Measurements from ENCODE around the gene TADA2A. TPM values are rescaled to one million over a fixed set of nuclear protein-coding genes. Genes with fewer than 3 reads are reported as not detected.
"Not testable (repeated sequence)": the region's sequence is repeated elsewhere in the genome, so short reads cannot be mapped to it uniquely, and the experiment has no call there.

TADA2A gene
- total RNA-seq, 1 experiment from 2014 or later: 26.7 TPM

DNA sequence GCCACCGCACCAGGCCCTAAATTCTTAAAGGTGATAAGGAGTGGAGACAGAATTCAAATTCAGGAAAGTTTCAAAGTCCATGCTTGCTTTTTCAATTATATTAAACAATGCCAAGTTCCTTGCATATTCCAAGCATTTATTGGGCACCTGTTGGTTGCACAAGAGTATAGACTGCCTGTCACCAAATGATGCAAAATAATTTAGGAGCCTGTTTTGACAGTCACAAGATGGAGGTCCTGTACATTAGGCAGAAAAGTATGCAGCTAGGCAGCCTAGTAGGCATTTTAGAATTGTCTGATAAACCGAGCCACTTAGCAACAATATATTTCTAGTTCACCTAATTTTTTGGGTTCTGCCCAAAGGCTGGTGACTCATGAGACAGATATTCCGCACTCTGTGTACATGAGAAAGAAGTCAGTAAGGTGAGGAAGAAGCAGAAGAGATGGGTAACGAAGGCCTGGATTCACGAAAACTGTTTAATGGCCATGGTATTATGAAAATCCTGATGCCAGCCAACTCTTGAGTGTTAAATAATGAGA, 7.4 kb upstream of the TADA2A start:
- peak; percentile 31 for DNase-seq (ENCODE audit: low read depth)

DNA sequence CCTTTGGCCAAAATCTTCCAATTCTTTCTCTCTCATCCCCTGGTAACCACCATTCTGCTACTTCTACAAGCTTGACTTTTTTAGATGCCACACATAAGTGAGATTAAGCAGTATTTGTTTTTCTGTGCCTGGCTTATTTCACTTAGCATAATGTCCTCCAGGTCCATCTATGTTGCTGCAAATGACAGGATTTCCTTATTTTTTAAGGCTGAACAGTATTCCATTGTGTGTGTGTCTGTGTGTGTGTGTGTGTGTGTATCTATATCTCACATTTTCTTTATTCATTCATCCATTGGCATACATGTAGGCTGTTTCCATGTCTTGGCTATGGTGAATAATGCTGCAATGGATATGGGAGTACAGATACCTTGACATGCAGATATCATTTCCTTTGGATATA, 6.2 kb upstream of the TADA2A start:
- peak; percentile 17 for DNase-seq (ENCODE audit: low read depth)

DNA sequence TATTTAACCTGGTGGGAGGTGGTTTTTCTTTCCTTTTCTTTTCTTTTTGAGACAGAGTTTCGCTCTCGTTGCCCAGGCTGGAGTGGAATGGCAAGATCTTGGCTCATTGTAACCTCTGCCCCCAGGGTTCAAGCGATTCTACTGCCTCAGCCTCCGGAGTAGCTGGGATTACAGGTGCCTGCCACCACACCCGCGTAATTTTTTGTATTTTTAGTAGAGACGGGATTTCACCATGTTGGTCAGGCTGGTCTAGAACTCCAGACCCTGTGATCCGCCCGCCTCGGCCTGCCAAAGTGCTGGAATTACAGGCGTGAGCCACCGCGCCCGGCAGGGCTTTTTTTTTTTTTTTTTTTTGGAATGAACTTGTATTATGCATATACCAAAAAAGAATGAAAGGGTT, 1.2 kb upstream of the TADA2A start:
- DNase-seq (ENCODE audit: low read depth): not testable (repeated sequence)

DNA sequence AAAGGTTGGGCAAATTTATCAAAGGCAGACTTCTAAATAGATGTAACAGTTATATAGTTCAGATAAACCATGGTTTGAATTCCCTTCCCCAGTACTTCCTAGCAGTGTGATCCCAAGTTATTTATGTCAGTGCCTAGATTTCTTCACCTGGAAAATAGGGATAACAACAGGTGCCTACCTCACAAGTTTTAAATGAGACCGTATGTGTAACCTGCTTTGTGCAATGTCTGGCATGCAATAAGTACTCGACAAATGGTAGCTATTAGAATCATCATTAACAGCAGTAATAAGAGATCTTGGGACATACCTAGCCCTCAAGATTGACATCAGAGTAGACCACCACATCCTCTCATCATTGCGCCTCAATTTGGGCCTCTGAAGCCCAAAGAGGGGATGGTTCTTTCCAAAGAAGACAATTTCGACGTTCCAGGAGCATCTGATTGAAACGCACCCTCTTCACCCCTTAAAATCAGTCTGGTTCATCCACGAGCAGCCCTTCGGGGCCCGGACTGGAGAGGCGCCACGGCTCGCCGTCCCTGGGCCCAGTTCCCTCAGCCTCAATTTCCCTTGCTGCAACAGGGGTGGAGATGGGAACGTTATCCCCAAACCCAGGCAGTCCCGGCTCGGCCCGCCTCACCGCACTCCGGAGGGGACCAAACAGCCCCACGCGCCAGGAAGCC, 591 bp upstream of the TADA2A start:
- DNase-seq (ENCODE audit: low read depth): peak; percentile 11

DNA sequence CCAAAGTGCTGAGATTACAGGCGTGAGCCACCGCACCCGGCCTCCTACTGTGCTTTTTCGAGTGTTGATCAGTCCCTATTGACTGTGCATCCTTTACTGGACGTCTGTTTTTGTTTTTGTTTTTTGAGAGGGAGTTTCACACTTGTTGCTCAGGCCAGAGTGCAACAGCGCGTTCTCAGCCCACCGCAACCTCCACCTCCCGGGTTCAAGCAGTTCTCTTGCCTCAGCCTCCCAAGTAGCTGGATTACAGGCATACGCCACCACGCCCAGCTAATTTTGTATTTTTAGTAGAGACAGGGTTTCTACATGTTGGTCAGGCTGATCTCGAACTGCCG, 1.4 kb downstream of the TADA2A start:
- not testable (repeated sequence) for DNase-seq (ENCODE audit: low read depth)

DNA sequence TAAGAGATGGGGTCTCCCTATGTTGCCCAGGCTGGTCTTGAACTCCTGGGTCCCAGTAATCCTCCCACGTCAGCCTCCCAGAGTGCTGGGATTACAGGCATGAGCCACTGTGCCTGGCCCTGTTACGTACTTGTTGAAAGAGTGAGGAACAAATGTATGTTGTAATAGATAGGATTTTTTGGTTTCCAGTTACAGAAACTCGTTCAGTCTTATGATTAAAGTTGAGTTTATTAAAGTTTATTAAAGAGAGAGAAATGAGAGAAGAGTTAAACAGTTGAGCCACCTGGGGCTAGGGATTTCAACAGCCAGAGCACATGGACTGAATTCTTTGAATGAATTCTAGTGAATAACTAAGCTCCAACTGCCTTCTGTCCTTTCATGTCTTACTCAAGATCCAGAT, 3.7 kb downstream of the TADA2A start:
- DNase-seq (ENCODE audit: low read depth): no peak

DNA sequence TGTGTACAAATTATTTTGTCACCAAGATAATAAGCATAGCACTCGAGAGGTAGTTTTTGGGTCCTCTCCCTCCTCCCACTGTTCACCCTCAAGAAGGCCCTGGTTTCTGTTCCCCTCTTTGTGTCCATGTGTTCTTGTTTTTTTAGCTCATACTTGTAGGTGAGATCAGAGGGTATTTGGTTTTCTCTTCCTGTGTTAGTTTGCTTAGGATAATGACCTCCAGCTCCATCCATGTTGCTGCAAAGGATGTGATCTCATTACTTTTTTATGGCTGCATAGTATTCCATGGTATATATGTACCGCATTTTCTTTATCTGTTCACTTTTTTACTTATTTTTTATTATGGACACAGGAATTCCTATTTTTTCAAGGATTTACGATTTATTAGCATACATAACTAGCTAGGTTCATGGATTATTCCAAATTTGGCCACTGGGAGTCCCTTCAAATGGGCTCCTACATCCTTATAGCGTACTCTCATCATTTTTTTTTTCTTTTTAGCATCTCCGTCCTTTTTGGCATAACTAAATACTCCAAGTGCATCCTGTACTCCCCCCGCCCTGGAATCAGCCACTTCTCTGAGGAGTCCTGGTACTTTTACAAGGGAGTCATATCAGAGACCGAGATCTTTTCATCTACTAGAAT, 7.3 kb downstream of the TADA2A start:
- no peak for DNase-seq (ENCODE audit: low read depth)

DNA sequence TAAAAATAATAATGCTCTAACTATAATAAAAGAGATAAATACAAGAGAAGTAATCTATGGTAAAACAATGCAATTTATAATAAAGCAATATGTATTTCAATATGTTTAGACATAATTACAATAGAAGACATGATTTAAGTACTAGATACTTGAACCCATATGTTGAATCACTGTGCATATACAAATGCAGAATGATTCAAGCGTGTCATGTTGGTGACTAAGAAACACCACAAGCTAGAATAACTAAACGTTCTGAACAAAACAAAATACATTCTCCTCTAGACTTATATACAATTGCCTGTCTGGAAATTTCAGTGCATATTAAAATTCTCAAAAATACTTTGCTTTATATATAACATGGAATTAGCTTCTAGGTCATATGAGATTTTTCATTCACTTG, 11.2 kb downstream of the TADA2A start:
- no peak for DNase-seq (ENCODE audit: low read depth)

DNA sequence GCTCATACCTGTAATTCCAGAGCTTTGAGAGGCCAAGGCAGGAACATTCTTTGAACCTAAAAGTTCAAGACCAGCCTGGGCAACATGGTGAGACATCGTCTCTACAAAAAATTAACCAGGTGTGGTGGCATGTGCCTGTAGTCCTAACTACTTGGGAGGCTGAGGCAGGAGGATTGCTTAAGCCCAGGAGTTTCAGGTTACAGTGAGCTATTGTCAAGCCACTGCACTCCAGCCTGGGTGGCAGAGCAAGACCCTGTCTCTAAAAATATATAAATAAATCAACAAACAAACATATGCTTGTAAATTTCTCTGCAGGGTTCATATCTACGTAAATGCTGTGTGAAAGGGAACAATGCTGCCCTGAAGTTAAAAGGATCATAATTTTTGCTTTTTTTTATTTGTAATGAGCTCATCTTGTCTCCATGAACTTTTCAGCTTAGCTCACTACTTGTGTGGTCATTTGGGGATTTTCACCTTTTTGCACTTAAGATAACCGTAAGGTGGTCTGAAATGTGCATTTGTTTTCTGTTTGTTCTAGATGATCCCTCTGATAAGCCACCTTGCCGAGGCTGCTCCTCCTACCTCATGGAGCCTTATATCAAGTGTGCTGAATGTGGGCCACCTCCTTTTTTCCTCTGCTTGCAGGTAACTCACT, 16.4 kb downstream of the TADA2A start:
- DNase-seq (ENCODE audit: low read depth): no peak

DNA sequence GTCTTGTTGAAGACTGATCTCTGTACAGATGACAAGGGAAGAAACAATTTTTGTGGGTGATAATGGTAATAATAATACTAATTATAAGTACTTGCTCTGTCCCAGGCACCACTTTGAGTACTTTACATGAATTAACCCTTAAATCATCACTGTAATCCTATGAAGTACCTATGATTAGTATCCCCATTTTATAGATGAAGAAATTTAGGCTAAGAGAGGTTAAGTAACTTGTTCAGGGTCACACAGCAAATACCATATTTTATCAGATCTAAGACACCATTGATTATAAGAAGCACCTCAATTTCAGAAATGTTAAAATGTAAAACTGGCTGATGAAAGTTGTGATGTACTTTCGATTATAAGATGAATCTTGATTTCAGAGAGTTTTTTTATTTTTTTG, 18.6 kb downstream of the TADA2A start:
- DNase-seq (ENCODE audit: low read depth): no peak

DNA sequence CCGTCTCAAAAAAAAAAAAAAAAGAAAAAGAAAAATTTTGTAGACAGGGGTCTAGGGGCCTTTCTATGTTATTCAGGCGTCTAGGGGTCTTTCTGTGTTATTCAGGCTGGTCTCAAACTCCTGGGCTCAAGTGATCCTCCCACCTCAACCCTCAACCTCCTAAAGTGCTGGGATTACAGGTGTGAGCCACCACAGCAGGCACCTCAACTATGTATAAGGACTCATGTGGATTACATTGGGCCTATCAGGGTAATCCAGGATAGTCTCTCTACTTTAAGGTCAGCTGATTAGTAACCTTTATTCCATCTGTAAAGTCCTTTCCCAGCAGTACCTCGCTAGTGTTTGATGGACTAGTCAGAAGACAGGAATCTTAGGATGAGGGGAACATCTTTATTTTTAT, 22.4 kb downstream of the TADA2A start:
- DNase-seq (ENCODE audit: low read depth): no peak

DNA sequence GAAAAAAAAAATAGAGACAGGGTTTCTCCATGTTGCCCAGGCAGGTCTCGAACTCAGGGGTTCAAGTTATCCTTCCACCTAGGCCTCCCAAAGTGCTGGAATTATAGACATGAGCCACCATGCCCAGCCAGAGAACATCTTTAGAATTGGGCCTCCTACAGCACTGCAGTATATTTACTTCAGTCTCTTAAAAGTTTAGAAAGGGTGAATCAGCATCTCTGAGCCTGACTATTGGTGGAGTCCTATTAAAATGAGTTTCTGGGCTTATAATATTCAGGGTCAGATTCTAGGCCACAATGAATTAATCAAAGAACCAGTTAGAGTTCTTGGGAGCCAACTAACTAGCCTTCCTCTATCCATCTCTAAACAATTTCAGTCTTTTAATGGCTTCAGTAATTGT, 22.8 kb downstream of the TADA2A start:
- no peak for DNase-seq (ENCODE audit: low read depth)

DNA sequence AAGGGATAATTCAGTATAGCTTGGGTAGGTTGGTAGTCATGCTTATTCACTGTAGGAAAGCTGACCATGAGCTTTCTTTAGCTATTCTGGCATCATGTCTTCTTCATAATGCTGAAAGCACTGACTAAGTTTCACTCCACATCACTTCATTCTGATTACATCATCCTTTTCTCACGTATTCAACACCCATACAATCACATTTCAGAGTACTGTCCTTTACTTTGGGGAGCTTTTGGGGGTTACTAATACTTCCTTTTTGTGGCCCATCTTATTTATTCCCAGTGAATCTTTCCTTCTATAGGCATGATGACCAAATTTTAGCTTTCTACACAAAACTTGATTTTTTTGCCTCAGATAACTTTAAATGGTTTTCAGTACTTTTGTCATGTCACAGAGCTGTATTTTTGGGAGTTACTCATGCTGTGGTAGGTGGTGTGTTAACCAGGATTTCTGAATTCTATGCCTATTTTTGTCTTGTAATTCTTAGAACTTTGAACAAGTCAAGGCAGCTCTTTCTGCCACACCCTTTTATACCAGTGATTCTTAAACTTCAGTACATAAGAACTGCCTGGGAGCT, 23.5 kb downstream of the TADA2A start:
- peak; percentile 15 for DNase-seq (ENCODE audit: low read depth)

DNA sequence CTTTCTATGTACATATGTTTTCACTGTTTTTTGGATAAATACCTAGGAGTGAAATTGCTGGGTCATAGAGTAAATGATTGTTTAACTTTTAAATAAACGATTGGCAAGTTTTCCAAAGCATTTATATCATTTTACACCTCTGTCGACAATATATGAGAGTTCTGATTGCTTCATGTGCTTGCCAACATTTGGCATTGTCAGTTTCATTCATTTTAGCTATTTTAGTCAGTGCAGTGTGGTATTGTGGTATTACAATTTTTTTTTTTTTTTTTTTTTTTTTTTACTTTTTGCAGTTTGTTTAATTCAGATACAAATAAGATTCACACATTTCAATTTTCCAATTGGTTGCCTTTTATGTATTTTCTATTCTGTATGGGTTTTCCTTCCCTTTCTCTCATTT, 26.0 kb downstream of the TADA2A start:
- DNase-seq (ENCODE audit: low read depth): no peak

DNA sequence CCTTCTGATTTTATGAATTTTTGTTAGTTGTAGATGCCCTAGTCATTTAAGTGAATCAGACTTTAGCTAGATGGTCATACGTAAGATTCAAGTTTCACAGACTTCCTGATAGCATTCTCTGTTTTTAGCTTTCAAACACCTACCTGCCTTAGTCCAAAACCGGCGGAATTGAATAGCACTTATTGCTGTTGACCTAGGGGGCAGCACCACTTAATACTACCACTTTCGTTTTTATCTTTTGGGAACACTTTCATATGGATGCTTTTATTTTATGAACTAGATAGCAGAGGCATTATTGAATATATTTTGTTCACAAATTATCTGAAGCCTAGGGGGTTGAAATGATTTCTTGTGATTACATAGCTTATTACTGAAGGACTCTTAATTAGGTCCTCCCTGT, 31.5 kb downstream of the TADA2A start:
- DNase-seq (ENCODE audit: low read depth): no peak

DNA sequence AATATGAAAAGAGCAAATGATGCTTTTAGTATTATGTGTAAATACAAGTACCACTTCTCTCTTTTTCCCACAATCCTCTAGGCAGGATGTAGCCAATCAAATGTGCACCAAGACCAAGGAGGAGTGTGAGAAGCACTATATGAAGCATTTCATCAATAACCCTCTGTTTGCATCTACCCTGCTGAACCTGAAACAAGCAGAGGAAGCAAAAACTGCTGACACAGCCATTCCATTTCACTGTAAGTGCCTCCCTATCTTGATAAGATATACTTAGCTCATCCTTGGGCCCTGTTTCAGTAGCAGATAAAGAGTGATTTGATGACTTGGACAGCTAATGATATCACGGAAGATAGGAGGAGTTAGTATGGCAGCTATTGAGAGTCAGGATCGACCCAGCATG, 33.7 kb downstream of the TADA2A start:
- DNase-seq (ENCODE audit: low read depth): no peak

DNA sequence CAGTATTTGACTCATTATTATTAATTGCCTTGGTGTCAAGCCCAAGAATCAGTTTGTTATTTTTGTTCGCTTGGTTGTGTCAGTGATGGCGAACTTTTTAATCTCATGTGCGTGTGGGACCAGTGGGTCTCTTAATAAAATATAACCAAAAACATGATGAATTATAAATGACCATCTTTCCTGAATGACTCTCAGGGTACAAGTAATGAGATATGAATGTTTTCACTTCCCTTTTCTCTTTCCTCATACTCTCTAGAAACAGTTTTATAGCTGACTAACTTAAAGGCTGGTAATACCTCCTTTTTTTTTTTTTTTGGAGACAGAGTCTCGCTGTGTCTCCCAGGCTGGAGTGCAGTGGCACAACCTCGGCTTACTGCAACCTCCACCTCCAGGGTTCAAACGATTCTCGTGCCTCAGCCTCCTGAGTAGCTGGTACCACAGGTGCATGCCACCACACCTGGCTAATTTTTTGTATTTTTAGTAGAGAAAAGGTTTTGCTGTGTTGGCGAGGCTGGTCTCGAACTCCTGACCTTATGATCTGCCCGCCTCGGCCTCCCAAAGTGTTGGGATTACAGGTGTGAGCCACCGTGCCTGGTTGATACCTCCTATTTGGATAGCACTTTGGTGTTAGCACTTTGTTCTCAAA, 34.8 kb downstream of the TADA2A start:
- DNase-seq (ENCODE audit: low read depth): not testable (repeated sequence)

DNA sequence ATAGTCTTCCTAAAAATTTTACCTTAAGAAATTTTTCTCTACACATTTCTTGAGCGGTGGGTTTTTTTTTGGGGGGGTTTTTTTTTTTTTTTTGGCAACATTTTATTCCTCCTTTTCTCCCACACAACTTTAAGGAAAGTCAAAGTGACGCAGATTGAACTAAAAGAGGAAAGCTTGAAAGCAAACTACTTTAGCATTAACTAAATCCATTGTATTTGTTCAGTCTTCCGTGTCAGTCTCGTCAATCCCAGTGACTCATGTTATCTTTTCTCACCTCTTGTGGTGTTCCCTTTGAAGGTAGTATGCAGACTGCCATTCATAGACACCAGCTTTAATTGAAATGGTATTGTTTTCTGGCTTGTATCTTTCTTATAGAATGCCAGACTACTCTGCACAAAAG, 39.3 kb downstream of the TADA2A start:
- peak; percentile 35 for DNase-seq (ENCODE audit: low read depth)

DNA sequence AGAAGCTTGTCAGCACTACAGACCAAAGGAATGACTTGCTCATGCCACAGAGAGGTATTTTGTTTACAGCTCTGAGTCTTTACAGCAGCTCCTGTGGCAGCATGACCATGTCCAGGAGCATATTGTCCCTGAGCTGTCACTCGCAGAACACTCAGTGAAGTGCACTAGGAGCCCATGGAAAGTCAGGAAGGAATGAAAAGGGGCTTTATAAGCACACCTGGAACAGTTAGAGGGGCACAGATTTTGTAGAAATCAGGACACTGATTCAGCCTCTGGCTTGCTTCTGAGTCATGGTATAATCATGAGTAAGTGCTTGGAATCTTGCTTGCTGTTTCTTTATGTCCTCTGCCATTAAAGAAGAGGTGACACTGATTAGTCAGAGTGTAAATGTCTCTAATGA, 41.0 kb downstream of the TADA2A start:
- DNase-seq (ENCODE audit: low read depth): peak; percentile 69

DNA sequence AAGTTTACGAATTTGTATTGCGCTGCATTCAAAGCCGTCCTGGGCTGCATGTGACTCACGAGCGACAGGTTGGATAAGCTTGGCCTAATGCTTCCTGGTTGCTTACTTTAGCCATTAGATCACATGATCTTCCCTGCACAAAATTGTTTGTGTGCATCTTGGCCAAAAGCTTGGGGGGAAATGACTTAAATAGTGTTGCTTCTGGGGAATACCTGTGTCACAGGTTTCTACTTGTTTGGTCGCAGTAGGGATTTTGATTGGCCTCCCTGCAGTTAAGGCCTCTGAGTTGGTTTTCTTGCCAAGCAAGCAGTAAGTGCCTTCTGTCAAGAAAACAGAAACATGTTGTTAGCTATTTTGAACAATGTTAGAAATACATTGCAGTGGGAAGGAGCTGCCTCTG, 43.4 kb downstream of the TADA2A start:
- no peak for DNase-seq (ENCODE audit: low read depth)

DNA sequence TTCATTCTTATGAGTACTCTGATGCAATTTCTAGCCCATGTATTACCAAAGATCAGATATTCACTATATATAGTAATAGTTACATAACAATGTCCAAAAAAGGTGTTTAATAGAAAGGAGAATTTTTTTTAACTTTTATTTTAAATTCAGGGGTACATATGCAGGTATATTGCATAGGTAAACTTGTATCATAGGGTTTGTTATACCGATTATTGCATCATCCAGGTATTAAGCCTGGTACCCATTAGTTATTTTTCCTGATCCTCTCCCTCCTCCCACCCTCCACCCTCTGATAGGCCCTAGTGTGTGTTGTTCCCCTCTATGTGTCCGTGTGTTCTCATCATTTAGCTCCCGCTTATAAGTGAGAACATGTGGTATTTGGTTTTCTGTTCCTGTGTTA, 51.1 kb downstream of the TADA2A start:
- not testable (repeated sequence) for DNase-seq (ENCODE audit: low read depth)

DNA sequence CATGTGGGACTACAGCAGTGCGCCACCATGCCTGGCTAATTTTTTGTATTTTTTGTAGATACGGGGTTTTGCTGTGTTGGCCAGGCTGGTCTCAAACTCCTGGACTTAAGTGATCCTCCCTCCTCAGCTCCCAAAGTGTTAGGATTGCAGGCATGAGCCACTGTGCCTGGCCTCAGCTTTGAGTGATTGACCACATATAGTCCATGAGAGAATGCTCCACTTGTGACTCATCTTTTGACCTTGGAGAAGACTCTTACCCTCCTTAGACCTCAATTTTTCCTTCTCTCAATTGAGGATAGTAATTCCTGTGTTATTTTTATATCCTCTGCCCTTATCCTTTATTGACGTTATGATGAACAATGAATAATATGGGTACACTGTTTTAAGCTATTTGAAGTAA, 52.1 kb downstream of the TADA2A start:
- peak; percentile 90 for DNase-seq (ENCODE audit: low read depth)
